GM12878 (cell line): Measurements from ENCODE around the gene PLCG2.

Source experiments
- NRF1 ChIP-seq: conservative IDR thresholded peaks from 2 replicates; pipeline ENCODE4 v1.6.1; 2011; ENCODE audit warnings: mild to moderate bottlenecking, low read depth, low read length, improper control_type of control experiment
- RFX5 ChIP-seq: IDR thresholded peaks from 2 replicates; pipeline ENCODE4 v1.6.1; 2011; ENCODE audit warnings: low read depth, low read length, improper control_type of control experiment
- TF ChIP-seq, protein P1 (sequence below), 3 experiments: IDR thresholded peaks in 2 of 3; conservative IDR thresholded peaks in 1 of 3; 2 replicates each; pipeline ENCODE4 v1.5.1; 2011; ENCODE audit warnings: low read depth in 3 of 3, low read length in 3 of 3, mild to moderate bottlenecking in 3 of 3, control low read depth in 2 of 3, moderate library complexity in 2 of 3, inconsistent platforms in 1 of 3, mixed read lengths in 1 of 3; ENCODE audit not compliant: control insufficient read depth in 2 of 3, insufficient read depth in 1 of 3; ENCODE audit errors: extremely low read depth in 1 of 3

DNA sequence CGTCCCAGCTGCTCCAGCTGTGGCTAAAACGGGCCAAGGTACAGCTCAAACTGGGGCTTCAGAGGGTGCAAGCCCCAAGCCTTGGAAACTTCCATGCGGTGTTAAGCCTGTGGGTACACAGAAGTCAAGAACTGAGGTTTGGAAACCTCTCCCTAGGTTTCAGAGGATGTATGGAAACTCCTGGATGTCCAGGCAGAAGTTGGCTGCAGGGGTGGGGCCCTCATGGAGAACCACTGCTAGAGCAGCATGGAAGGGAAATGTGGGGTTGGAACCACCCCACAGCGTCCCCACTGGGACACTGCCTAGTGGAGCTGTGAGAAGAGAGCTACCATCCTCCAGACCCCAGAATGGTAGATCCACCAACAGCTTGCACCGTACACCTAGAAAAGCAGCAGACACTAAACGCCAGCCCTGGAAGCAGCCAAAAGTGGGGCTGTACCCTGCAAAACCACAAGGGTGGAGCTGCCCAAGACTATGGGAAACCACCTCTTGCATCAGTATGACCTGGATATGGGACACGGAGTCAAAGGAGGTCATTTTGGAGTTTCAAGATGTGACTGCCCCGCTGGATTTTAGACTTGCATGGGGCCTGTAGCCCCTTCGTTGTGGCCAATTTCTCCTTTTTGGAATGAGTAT is 230.0 kb downstream of the PLCG2 start:
- TF ChIP-seq RFX5 (no peak), NRF1 (no peak)
- TF ChIP-seq, protein P1, sequence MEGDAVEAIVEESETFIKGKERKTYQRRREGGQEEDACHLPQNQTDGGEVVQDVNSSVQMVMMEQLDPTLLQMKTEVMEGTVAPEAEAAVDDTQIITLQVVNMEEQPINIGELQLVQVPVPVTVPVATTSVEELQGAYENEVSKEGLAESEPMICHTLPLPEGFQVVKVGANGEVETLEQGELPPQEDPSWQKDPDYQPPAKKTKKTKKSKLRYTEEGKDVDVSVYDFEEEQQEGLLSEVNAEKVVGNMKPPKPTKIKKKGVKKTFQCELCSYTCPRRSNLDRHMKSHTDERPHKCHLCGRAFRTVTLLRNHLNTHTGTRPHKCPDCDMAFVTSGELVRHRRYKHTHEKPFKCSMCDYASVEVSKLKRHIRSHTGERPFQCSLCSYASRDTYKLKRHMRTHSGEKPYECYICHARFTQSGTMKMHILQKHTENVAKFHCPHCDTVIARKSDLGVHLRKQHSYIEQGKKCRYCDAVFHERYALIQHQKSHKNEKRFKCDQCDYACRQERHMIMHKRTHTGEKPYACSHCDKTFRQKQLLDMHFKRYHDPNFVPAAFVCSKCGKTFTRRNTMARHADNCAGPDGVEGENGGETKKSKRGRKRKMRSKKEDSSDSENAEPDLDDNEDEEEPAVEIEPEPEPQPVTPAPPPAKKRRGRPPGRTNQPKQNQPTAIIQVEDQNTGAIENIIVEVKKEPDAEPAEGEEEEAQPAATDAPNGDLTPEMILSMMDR (IDR thresholded peaks at IDR 0.05 in 2 of 3, conservative IDR thresholded peaks at IDR 0.05 in 1 of 3; ENCODE audit: control insufficient read depth in 2 of 3, extremely low read depth in 1 of 3, insufficient read depth in 1 of 3, low read depth in 3 of 3, low read length in 3 of 3): no peak
